HCT116 (cell line): ENCODE data around the gene MAP3K20. TPM values are rescaled to one million over a fixed set of nuclear protein-coding genes. Genes with fewer than 3 reads are reported as not detected.
"Not testable (repeated sequence)": the region's sequence is repeated elsewhere in the genome, so short reads cannot be mapped to it uniquely, and the experiment has no call there.

ENCODE experiments used
- ATAC-seq: fragments of 200-7000 bp; cut with Tn5 transposase; 2 replicates; pipeline ENCODE4 v1.9.1; 2020; ENCODE audit warnings: mild to moderate bottlenecking, moderate library complexity
- BruUV-seq: library from RNA; stranded (reverse); fragments of 400-500 nt; replicated peaks from 2 replicates; lab custom pipeline; 2021; lab: Mats Ljungman, UMichigan
- CTCF ChIA-PET: fragments of 300-600 bp; sonication (Branson Sonifier 250); formaldehyde crosslinking; loops from one replicate; lab custom pipeline; 2021; ENCODE audit warnings: antibody characterized with exemption; lab: Charles Lee
- POLR2A ChIA-PET: fragments of 300-600, 350-600 bp; sonication (Branson Sonifier 250); formaldehyde crosslinking; loops from one replicate; lab custom pipeline; 2021; ENCODE audit warnings: antibody characterized with exemption; lab: Charles Lee
- RAD21 ChIA-PET, 2 experiments: fragments of 300-600 bp; sonication (Branson Sonifier 250); formaldehyde crosslinking; loops; one replicate each; lab custom pipeline; 2023; ENCODE audit warnings: low total read pairs in 2 of 2; ENCODE audit not compliant: uncharacterized antibody in 2 of 2, unreplicated experiment in 2 of 2, low non-redundant PET in 1 of 2; lab: Charles Lee
- DNase-seq: peaks from one replicate; pipeline ENCODE4 v3.0.0-alpha.2; 2010; ENCODE audit warnings: low read depth, low spot score
- H2AFZ ChIP-seq: fragments of 200-600 bp; shearing (Covaris generic), sonication (generic); 2 replicates; pipeline ENCODE4 v1.6.1; 2017; ENCODE audit warnings: low read depth, mixed run types, mixed read lengths, antibody characterized with exemption, low read length; ENCODE audit not compliant: poor library complexity, severe bottlenecking
- H3K27ac ChIP-seq: 2 replicates; pipeline ENCODE4 v1.5.1; 2012; ENCODE audit warnings: low read depth, low read length
- H3K27me3 ChIP-seq: fragments of 200-600 bp; sonication (generic); 2 replicates; pipeline ENCODE4 v1.6.1; 2016; ENCODE audit warnings: mixed run types, low read length, mixed read lengths; ENCODE audit not compliant: insufficient read depth
- H3K36me3 ChIP-seq, 2 experiments: fragments of 200-500 bp in 1 of 2; fragments of 200-600 bp in 1 of 2; sonication (Bioruptor generic) in 1 of 2; sonication (generic) in 1 of 2; 2 replicates each; pipeline versions ENCODE4 v1.5.1 to v1.6.1; 2014 to 2016; ENCODE audit warnings: low read length in 2 of 2, inconsistent platforms in 1 of 2, mixed read lengths in 1 of 2, mixed run types in 1 of 2; ENCODE audit not compliant: insufficient read depth in 2 of 2, control insufficient read depth in 1 of 2
- H3K4me1 ChIP-seq, 2 experiments: fragments of 200-600 bp in 1 of 2; sonication (generic) in 1 of 2; 2 replicates each; pipeline versions ENCODE4 v1.5.1 to v1.6.1; 2012 to 2017; ENCODE audit warnings: low read length in 2 of 2, inconsistent platforms in 1 of 2, mild to moderate bottlenecking in 1 of 2, mixed read lengths in 1 of 2, mixed run types in 1 of 2, moderate library complexity in 1 of 2; ENCODE audit not compliant: insufficient read depth in 2 of 2, control insufficient read depth in 1 of 2
- H3K4me2 ChIP-seq: fragments of 200-600 bp; sonication (generic); 2 replicates; pipeline ENCODE4 v1.6.1; 2017; ENCODE audit warnings: mixed run types, low read length, mixed read lengths
- H3K4me3 ChIP-seq, 2 experiments: fragments of 200-600 bp in 1 of 2; sonication (generic) in 1 of 2; replicated peaks in 1 of 2; 2 replicates each; pipeline ENCODE4 v1.5.1; 2011 to 2016; ENCODE audit warnings: low read length in 2 of 2, control low read depth in 1 of 2, low read depth in 1 of 2, mild to moderate bottlenecking in 1 of 2, mixed read lengths in 1 of 2, mixed run types in 1 of 2
- H3K79me2 ChIP-seq: fragments of 200-600 bp; sonication (generic); 2 replicates; pipeline ENCODE4 v1.6.1; 2017; ENCODE audit warnings: mild to moderate bottlenecking, mixed run types, low read length, moderate library complexity, mixed read lengths; ENCODE audit not compliant: insufficient read depth
- H3K9ac ChIP-seq: fragments of 200-600 bp; sonication (generic); 2 replicates; pipeline ENCODE4 v1.6.1; 2016; ENCODE audit warnings: low read length, mixed read lengths
- H3K9me2 ChIP-seq: fragments of 200-600 bp; sonication (generic), shearing (Covaris generic); 2 replicates; pipeline ENCODE4 v1.6.1; 2017; ENCODE audit warnings: mixed run types, mild to moderate bottlenecking, moderate library complexity; ENCODE audit not compliant: insufficient read depth
- H3K9me3 ChIP-seq, 2 experiments: fragments of 200-500 bp in 1 of 2; fragments of 200-600 bp in 1 of 2; sonication (Bioruptor generic) in 1 of 2; sonication (generic) in 1 of 2; 2 replicates each; pipeline ENCODE4 v1.6.1; 2014 to 2017; ENCODE audit warnings: low read length in 2 of 2, mixed read lengths in 2 of 2, inconsistent platforms in 1 of 2, low read depth in 1 of 2, mild to moderate bottlenecking in 1 of 2, mixed run types in 1 of 2, moderate library complexity in 1 of 2; ENCODE audit not compliant: control insufficient read depth in 1 of 2, insufficient read depth in 1 of 2
- H4K20me1 ChIP-seq: fragments of 200-600 bp; sonication (generic), shearing (Covaris generic); 2 replicates; pipeline ENCODE4 v1.6.1; 2017; ENCODE audit warnings: mixed run types, mild to moderate bottlenecking, moderate library complexity; ENCODE audit not compliant: insufficient read depth
- ATF3 ChIP-seq: IDR thresholded peaks from 2 replicates; pipeline ENCODE4 v1.6.1; 2012
- CBX3 ChIP-seq: IDR thresholded peaks from 2 replicates; pipeline ENCODE4 v1.6.1; 2012; ENCODE audit warnings: low read depth
- EGR1 ChIP-seq: IDR thresholded peaks from 2 replicates; pipeline ENCODE4 v1.6.1; 2012; ENCODE audit warnings: low read depth
- ELF1 ChIP-seq: IDR thresholded peaks from 2 replicates; pipeline ENCODE4 v1.6.1; 2012; ENCODE audit warnings: low read depth, borderline replicate concordance
- EZH2 ChIP-seq: fragments of 200-600 bp; sonication (generic); IDR thresholded peaks from 2 replicates; pipeline ENCODE4 v1.6.1; 2017; ENCODE audit warnings: antibody characterized with exemption, mixed run types
- FOSL1 ChIP-seq: IDR thresholded peaks from 2 replicates; pipeline ENCODE4 v1.6.1; 2012; ENCODE audit warnings: low read depth
- JUND ChIP-seq: IDR thresholded peaks from 2 replicates; pipeline ENCODE4 v1.6.1; 2012
- POLR2A ChIP-seq: IDR thresholded peaks from 2 replicates; pipeline ENCODE4 v1.7.0; 2011; ENCODE audit warnings: borderline replicate concordance; ENCODE audit not compliant: insufficient read depth, insufficient read length; ENCODE audit errors: extremely low read depth
- POLR2AphosphoS5 ChIP-seq: IDR thresholded peaks from 2 replicates; pipeline ENCODE4 v1.6.1; 2011; ENCODE audit warnings: mild to moderate bottlenecking, low read depth, low read length, moderate library complexity
- RAD21 ChIP-seq: IDR thresholded peaks from 2 replicates; pipeline ENCODE4 v1.6.1; 2012; ENCODE audit warnings: low read depth, mild to moderate bottlenecking
- REST ChIP-seq: IDR thresholded peaks from 2 replicates; pipeline ENCODE4 v1.6.1; 2012; ENCODE audit warnings: low read depth
- SIN3A ChIP-seq: IDR thresholded peaks from 2 replicates; pipeline ENCODE4 v1.6.1; 2012; ENCODE audit warnings: low read depth
- SP1 ChIP-seq: IDR thresholded peaks from 2 replicates; pipeline ENCODE4 v1.6.1; 2012; ENCODE audit warnings: low read depth
- SRF ChIP-seq: IDR thresholded peaks from 2 replicates; pipeline ENCODE4 v1.6.1; 2012; ENCODE audit warnings: low read depth
- TCF7L2 ChIP-seq: IDR thresholded peaks from 2 replicates; pipeline ENCODE4 v1.7.0; 2011; ENCODE audit warnings: borderline replicate concordance, inconsistent platforms; ENCODE audit not compliant: insufficient read depth, insufficient read length; ENCODE audit errors: extremely low read depth
- YY1 ChIP-seq: IDR thresholded peaks from 2 replicates; pipeline ENCODE4 v1.6.1; 2011; ENCODE audit warnings: low read length, low read depth, moderate library complexity, mild to moderate bottlenecking; ENCODE audit not compliant: insufficient replicate concordance; ENCODE audit errors: extremely low read depth
- ZBTB33 ChIP-seq: IDR thresholded peaks from 2 replicates; pipeline ENCODE4 v1.6.1; 2011; ENCODE audit warnings: mild to moderate bottlenecking, low read length, moderate library complexity; ENCODE audit not compliant: insufficient replicate concordance; ENCODE audit errors: extremely low read depth
- ZFX ChIP-seq: fragments of 450-650 bp; IDR thresholded peaks from 2 replicates; pipeline ENCODE4 v1.6.1; 2017
- ZNF274 ChIP-seq: fragments of 200-500 bp; sonication (Bioruptor generic); IDR thresholded peaks from 2 replicates; pipeline ENCODE4 v1.6.1; 2014; ENCODE audit warnings: mild to moderate bottlenecking, low read depth, low read length, inconsistent platforms
- intact Hi-C: fragments of 100-400 bp; cut with micrococcal nuclease; formaldehyde crosslinking; loops from 2 replicates; pipeline ENCODE4 v1.10.0; 2022
- total RNA-seq: library from RNA; stranded (reverse); gene quantifications from one replicate; pipeline ENCODE4 v1.2.1, GENCODE V29; 2021; ENCODE audit not compliant: unreplicated experiment

MAP3K20 gene
- total RNA-seq, 1 experiment from 2014 or later = 40.0 TPM

GRCh38 chr2:173126819-173127218 is 51.2 kb downstream of the MAP3K20 start:
- CTCF ChIA-PET = no interaction called here
- Histone ChIP-seq H3K4me3 (no peak overlapping the region), H3K9ac (no peak overlapping the region), H3K79me2 (no peaks in the 10 kb centered on the region; the same call in 1 of the 2 replicates), H4K20me1 (no peaks in the 10 kb centered on the region), H3K9me3 (no peaks in the 10 kb centered on the region), H3K27ac (no peak overlapping the region), H3K27me3 (no peaks in the 10 kb centered on the region), H2AFZ (no peak overlapping the region), H3K9me2 (no peaks in the 10 kb centered on the region), H3K4me1 (peaks cover 7 to 12% of the 10 kb centered on the region in 2 experiments; a peak in 3 of 4 replicates), H3K36me3 (no peaks in the 10 kb centered on the region), H3K4me2 (no peak overlapping the region)
- DNase-seq (no peak), ATAC-seq (no peak)
- RAD21 ChIA-PET = no interaction called here
- BruUV-seq = no TSS peak
- TF ChIP-seq FOSL1 (no peak), SP1 (no peak), POLR2AphosphoS5 (no peak), REST (no peak), ZFX (no peak), SIN3A (no peak), JUND (no peak), EZH2 (no peak), SRF (no peak), EGR1 (no peak), TCF7L2 (no peak), ZBTB33 (no peak), ELF1 (no peak), ATF3 (no peak), POLR2A (no peak), YY1 (no peak), ZNF274 (no peak), CBX3 (no peak), RAD21 (no peak)
- POLR2A ChIA-PET = no interaction called here
- intact Hi-C loops = no loop called here

- H3K4me3 ChIP-seq, H3K9me3 ChIP-seq, CTCF ChIA-PET, DNase-seq, ATAC-seq, RAD21 ChIA-PET, BruUV-seq, H3K9me2 ChIP-seq, POLR2A ChIA-PET, intact Hi-C loops, H3K79me2 ChIP-seq, H3K27ac ChIP-seq, H3K4me2 ChIP-seq, H2AFZ ChIP-seq, H3K9ac ChIP-seq, H3K36me3 ChIP-seq, H3K27me3 ChIP-seq, H4K20me1 ChIP-seq: not testable (repeated sequence)
- peaks cover 7 to 12% of the 10 kb centered on the region in 2 experiments; a peak in 3 of 4 replicates for H3K4me1 ChIP-seq
Observed at GRCh38 chr2:173128132-173128531, 52.5 kb downstream of the MAP3K20 start.
